CD8-positive, alpha-beta memory T cell (primary cell): ENCODE results near the gene NSG1. TPM values are rescaled to one million over a fixed set of nuclear protein-coding genes. Genes with fewer than 3 reads are reported as not detected.
A peak's percentile ranks its signal among the peaks of the same experiment; 100 is the strongest.

Experiments
- CTCF ChIA-PET: fragments of 350-600 bp; sonication (Branson Sonifier 250); formaldehyde crosslinking; loops from one replicate; lab custom pipeline; 2021; ENCODE audit warnings: antibody characterized with exemption; lab: Charles Lee
- POLR2A ChIA-PET: fragments of 350-600 bp; sonication (Branson Sonifier 250); formaldehyde crosslinking; loops from one replicate; lab custom pipeline; 2021; ENCODE audit warnings: antibody characterized with exemption; lab: Charles Lee
- DNase-seq, 5 donors: peaks; one replicate each; pipeline versions ENCODE4 v3.0.0 to v3.0.0-alpha.2; 2020 to 2022; ENCODE audit warnings: mixed read lengths in 1 of 5
- H3K27ac ChIP-seq: one replicate; pipeline ENCODE4 v1.7.0; 2013; ENCODE audit warnings: low read depth, mild to moderate bottlenecking, low read length, moderate library complexity
- H3K27me3 ChIP-seq: 2 replicates; pipeline ENCODE4 v1.7.0; 2013; ENCODE audit warnings: low read length, mild to moderate bottlenecking; ENCODE audit not compliant: insufficient read depth, poor library complexity, severe bottlenecking
- H3K36me3 ChIP-seq: 2 replicates; pipeline ENCODE4 v1.7.0; 2013; ENCODE audit warnings: mild to moderate bottlenecking, low read length, moderate library complexity; ENCODE audit not compliant: insufficient read depth
- H3K4me1 ChIP-seq: 2 replicates; pipeline ENCODE4 v1.7.0; 2013; ENCODE audit warnings: mild to moderate bottlenecking, low read length, moderate library complexity; ENCODE audit not compliant: insufficient read depth
- H3K4me3 ChIP-seq: 2 replicates; pipeline ENCODE4 v1.7.0; 2013; ENCODE audit warnings: mild to moderate bottlenecking, low read length
- H3K9me3 ChIP-seq: 2 replicates; pipeline ENCODE4 v1.7.0; 2013; ENCODE audit warnings: mild to moderate bottlenecking, low read length
- H3K27ac Mint-ChIP-seq, 8 donors: one replicate each; pipeline ENCODE4 v1.8.0; 2020 to 2021; ENCODE audit warnings: mixed read lengths in 8 of 8, mild to moderate bottlenecking in 6 of 8, inconsistent platforms in 3 of 8, moderate library complexity in 3 of 8
- H3K27me3 Mint-ChIP-seq, 2 donors: one replicate each; pipeline ENCODE4 v1.8.0; 2020 to 2021; ENCODE audit warnings: mixed read lengths in 2 of 2, mild to moderate bottlenecking in 1 of 2, moderate library complexity in 1 of 2
- H3K36me3 Mint-ChIP-seq, 3 donors: one replicate each; pipeline ENCODE4 v1.8.0; 2020 to 2021; ENCODE audit warnings: mixed read lengths in 3 of 3, inconsistent platforms in 1 of 3, mild to moderate bottlenecking in 1 of 3
- H3K4me1 Mint-ChIP-seq, 3 donors: one replicate each; pipeline ENCODE4 v1.8.0; 2020 to 2021; ENCODE audit warnings: mixed read lengths in 3 of 3, inconsistent platforms in 1 of 3, mild to moderate bottlenecking in 1 of 3
- H3K4me3 Mint-ChIP-seq, 7 donors: one replicate each; pipeline ENCODE4 v1.8.0; 2020 to 2021; ENCODE audit warnings: mixed read lengths in 7 of 7, mild to moderate bottlenecking in 6 of 7, moderate library complexity in 4 of 7, inconsistent platforms in 2 of 7
- H3K9me3 Mint-ChIP-seq, 5 donors: one replicate each; pipeline ENCODE4 v1.8.0; 2020 to 2022; ENCODE audit warnings: mixed read lengths in 5 of 5, mild to moderate bottlenecking in 3 of 5, moderate library complexity in 2 of 5, inconsistent platforms in 1 of 5
- polyA plus RNA-seq: library from polyadenylated mRNA; unstranded; fragments of 300-500 nt; fragmentation: Illumina TruSeq; gene quantifications from one replicate; pipeline ENCODE4 v1.2.3, GENCODE V29; 2021
- total RNA-seq, 2 experiments: library from RNA; stranded (reverse); gene quantifications; one replicate each; pipeline ENCODE4 v1.2.3, GENCODE V29; 2021

The NSG1 gene
- total and polyA plus RNA-seq, 3 experiments from 2014 or later, result 15.1 to 49.8 (median 16.3) TPM

DNA sequence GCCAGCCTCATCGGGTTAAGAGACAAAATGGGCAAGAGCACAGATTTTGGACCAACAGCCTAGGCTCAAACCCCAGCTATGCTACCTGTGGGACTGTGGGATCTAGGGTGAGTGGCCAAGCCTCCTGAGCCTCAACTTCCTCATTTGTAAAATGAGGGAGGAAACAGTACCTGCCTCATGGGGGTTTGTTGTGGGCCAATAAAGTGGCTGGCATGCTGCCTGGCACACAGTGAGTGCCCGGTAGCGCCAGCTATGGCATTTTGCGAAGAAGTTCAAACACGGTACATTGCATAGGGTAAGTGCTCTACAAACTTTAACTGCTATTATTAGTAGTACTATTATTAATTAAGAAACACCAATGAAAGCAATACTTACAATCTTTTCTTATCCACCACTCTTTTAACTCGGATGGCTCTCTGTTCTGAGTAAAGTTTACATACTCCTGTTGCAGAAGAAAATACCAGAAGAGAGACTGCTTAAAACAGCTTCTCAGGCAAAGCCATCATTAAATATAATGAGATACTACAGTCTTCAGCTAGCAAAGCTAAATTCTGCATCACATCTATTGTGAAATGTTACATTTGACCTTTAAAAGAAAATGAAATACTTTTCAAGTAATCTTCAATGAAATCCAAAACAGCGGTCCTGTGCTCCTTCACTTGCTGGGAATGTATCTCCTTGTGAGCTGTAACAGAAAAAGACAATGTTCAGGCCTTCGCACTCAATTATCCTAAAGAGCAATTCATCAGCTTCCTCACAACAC lies 70.1 kb downstream of the NSG1 start:
- H3K36me3 ChIP-seq, result peaks cover 15% of the 10 kb centered on the region
- Mint-ChIP-seq H3K4me3 (no peak overlapping the region), H3K27ac (peak overlapping the region in 2 of 8 donors; percentile 32 to 55), H3K36me3 (peaks cover 8 to 76% (median 15%) of the 10 kb centered on the region in 3 donors), H3K27me3 (no peaks in the 10 kb centered on the region), H3K4me1 (peaks cover 20 to 27% (median 20%) of the 10 kb centered on the region in 3 donors), H3K9me3 (no peaks in the 10 kb centered on the region)
- ChIA-PET CTCF (no interaction called here), POLR2A (no interaction called here)
- no peak overlapping the region for H3K4me3 ChIP-seq
- H3K9me3 ChIP-seq, result no peaks in the 10 kb centered on the region
- no peak overlapping the region for H3K27ac ChIP-seq
- DNase-seq, result no peak
- peaks cover 6% of the 10 kb centered on the region for H3K4me1 ChIP-seq
- H3K27me3 ChIP-seq, result no peaks in the 10 kb centered on the region

DNA sequence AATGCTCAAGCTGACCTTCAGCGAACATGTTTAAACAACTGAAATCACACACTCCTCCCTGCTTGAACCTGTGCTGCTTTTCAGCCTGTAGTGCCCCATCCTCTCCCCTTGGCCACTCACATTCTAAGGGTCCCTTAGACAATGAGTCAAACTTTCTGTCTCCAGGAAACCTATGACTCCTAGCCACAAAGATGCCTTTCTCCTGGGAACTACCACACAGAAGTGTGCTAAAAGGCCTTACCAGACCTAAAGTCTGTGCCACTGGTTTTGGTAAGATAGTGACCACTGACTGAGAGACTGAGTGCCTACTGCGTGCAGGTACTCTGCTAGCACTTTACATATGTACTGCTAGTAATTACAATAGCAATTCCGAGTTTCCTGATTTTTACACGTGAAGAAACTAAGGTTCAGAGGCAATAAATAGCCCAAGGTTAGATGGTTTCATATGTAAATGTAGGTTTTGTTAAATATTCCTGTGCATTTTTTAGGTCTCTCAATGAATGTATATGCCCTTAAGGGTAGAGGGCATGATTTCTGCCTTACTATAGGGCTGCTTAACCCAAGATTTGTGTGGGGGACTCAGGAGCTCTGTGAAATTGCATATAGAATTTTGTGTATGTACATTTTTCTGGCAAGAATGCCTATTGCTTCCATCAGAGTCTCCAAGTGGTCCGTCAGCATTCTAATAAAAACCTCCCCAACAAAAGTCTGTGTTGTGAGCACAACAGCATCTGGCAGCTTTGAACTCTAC lies 71.1 kb downstream of the NSG1 start:
- peaks cover 30 to 37% (median 30%) of the 10 kb centered on the region in 3 donors for H3K4me1 Mint-ChIP-seq

DNA sequence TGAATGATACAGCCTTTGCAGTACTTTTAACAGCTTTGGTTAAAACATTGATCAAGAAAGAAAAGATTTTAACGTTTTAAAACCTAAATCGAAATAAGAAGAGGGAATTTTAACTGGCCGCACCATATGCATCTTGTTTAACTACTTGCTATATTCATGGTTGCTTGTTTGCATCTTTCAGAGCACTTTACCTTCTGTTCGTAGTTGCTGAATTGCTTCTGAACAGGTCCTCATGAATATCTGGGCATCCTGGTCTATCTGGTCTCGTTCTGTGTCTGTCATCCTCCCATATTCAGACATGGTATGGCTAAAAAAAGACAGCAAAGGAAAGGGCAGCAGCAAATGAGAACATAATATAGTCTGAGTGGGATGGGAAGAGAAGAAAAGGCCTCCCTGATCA lies 72.3 kb downstream of the NSG1 start:
- no peaks in the 10 kb centered on the region for H3K27me3 ChIP-seq
- peak overlapping the region in 6 of 8 donors; percentile 2 to 88 (median 43) for H3K27ac Mint-ChIP-seq
- POLR2A ChIA-PET, result no interaction called here
- no peak overlapping the region for H3K4me3 ChIP-seq
- H3K4me1 ChIP-seq, result peaks cover 16% of the 10 kb centered on the region
- H3K27ac ChIP-seq, result no peak overlapping the region
- CTCF ChIA-PET, result no interaction called here
- peaks cover 0 to 57% (median 7%) of the 10 kb centered on the region in 3 donors for H3K36me3 Mint-ChIP-seq
- H3K36me3 ChIP-seq, result peaks cover 15% of the 10 kb centered on the region
- no peaks in the 10 kb centered on the region for H3K27me3 Mint-ChIP-seq
- H3K4me3 Mint-ChIP-seq, result no peak overlapping the region
- H3K4me1 Mint-ChIP-seq, result peaks cover 38 to 45% (median 39%) of the 10 kb centered on the region in 3 donors
- H3K9me3 ChIP-seq, result no peaks in the 10 kb centered on the region
- H3K9me3 Mint-ChIP-seq, result no peaks in the 10 kb centered on the region
- DNase-seq, result no peak

More for the DNA sequence above, 71.1 kb downstream of the NSG1 start:
- Histone ChIP-seq H3K4me1 (peaks cover 16% of the 10 kb centered on the region), H3K4me3 (no peak overlapping the region), H3K27me3 (no peaks in the 10 kb centered on the region), H3K27ac (no peak overlapping the region), H3K9me3 (no peaks in the 10 kb centered on the region), H3K36me3 (peaks cover 15% of the 10 kb centered on the region)
- Mint-ChIP-seq H3K27me3 (no peaks in the 10 kb centered on the region), H3K4me3 (peak overlapping the region in 1 of 7 donors; percentile 15), H3K27ac (peak overlapping the region in 2 of 8 donors; percentile 55 to 80), H3K36me3 (peaks cover 3 to 68% (median 13%) of the 10 kb centered on the region in 3 donors), H3K9me3 (no peaks in the 10 kb centered on the region)
- CTCF ChIA-PET, result no interaction called here
- POLR2A ChIA-PET, result no interaction called here
- DNase-seq, result no peak

DNA sequence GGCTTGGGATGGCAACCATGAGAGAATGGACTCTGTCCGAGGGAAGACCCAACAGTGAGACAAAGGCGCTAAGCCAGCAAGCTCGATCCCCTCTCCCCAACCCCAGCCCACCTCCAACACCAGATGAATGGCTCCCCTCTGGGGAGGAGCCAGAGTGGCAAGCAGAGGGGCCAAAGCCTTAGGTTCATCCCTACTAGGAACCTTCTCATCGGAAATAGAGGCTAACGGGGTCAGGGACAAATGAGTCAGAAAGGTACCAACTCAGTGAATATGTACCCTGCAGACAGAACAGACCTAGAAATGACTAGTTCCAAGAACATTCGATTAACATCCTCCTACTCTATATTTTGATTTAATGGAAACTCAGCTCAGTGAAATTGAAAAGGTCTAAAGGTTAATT lies 73.9 kb downstream of the NSG1 start:
- ChIA-PET CTCF (no interaction called here), POLR2A (no interaction called here)
- Mint-ChIP-seq H3K4me1 (peaks cover 50 to 60% (median 52%) of the 10 kb centered on the region in 3 donors), H3K27me3 (no peaks in the 10 kb centered on the region), H3K4me3 (peak overlapping the region in 1 of 7 donors; percentile 23), H3K36me3 (peaks cover 10 to 58% (median 18%) of the 10 kb centered on the region in 3 donors), H3K9me3 (peaks cover 0 to 6% (median 0%) of the 10 kb centered on the region in 5 donors), H3K27ac (peak overlapping the region; percentile 70 to 99 (median 86))
- Histone ChIP-seq H3K4me3 (no peak overlapping the region), H3K4me1 (peaks cover 16% of the 10 kb centered on the region), H3K27ac (no peak overlapping the region), H3K36me3 (peaks cover 17% of the 10 kb centered on the region), H3K27me3 (no peaks in the 10 kb centered on the region), H3K9me3 (no peaks in the 10 kb centered on the region)
- DNase-seq, result no peak

DNA sequence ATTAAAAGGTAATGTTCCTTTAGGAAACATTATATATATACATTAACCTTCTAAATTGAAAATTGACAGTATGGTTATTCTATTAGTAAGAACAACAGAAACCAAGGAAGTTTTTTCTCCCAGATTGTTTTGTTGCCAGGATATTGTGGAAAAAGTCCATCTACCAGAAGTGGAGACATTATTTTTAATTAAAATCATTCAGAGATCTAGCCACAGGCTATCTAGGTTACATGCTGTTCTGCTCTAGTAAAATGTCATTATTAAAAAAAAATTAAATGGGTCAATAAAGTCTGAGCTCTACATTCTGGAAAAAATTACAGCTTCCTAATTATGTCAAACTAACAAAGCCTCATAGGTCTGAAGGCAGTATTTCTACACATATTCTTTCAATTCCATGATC lies 74.3 kb downstream of the NSG1 start:
- peak overlapping the region; percentile 85 to 99 (median 92) for H3K27ac Mint-ChIP-seq
- H3K4me3 Mint-ChIP-seq, result peak overlapping the region in 6 of 7 donors; percentile 49 to 83 (median 76)

DNA sequence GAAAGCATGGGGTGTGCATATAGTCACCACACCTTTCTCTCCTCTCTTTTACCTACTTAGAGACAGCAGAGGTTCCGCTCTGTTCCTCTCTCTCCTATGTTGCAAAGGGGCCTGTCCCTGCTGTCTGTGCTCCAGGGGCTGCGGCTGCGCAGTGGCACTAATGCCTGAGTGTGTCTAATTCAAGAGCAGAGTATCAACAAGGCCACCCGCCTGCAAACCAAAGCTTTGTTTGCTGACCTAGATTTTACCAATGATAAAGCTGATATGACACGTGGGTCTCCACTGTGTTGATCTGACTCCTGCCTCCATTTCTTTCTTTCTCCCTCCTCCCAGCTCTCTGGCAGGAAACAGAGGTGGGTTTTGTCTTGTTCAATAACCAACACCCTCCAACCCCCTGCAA lies 74.9 kb downstream of the NSG1 start:
- Mint-ChIP-seq H3K36me3 (peaks cover 18 to 58% (median 24%) of the 10 kb centered on the region in 3 donors), H3K4me1 (peaks cover 52 to 60% (median 60%) of the 10 kb centered on the region in 3 donors), H3K9me3 (peaks cover 0 to 8% (median 0%) of the 10 kb centered on the region in 5 donors), H3K27ac (peak overlapping the region; percentile 85 to 99 (median 92)), H3K4me3 (peak overlapping the region; percentile 49 to 90 (median 80)), H3K27me3 (no peaks in the 10 kb centered on the region)
- peak in 4 of 5 donors; percentile 42 to 83 (median 70) for DNase-seq
- Histone ChIP-seq H3K36me3 (peaks cover 17% of the 10 kb centered on the region), H3K9me3 (no peaks in the 10 kb centered on the region), H3K27me3 (no peaks in the 10 kb centered on the region), H3K27ac (no peak overlapping the region), H3K4me3 (no peak overlapping the region), H3K4me1 (peaks cover 16% of the 10 kb centered on the region)
- POLR2A ChIA-PET, result interaction anchor here (0.9 kb wide), 1 partner anchor 75 kb away, joined by 3 read pairs; the partner anchor contains the start of gene NSG1
- CTCF ChIA-PET, result interaction anchor here (1.1 to 1.6 kb wide), 3 partner anchors 30 to 75 kb away, joined by 3 read pairs; partner anchors contain the start of gene NSG1

More for the DNA sequence above, 74.3 kb downstream of the NSG1 start:
- ChIA-PET CTCF (no interaction called here), POLR2A (no interaction called here)
- no peak for DNase-seq
- Histone ChIP-seq H3K27me3 (no peaks in the 10 kb centered on the region), H3K4me3 (no peak overlapping the region), H3K36me3 (peaks cover 19% of the 10 kb centered on the region), H3K4me1 (peaks cover 16% of the 10 kb centered on the region), H3K27ac (no peak overlapping the region), H3K9me3 (no peaks in the 10 kb centered on the region)
- Mint-ChIP-seq H3K4me1 (peaks cover 50 to 60% (median 56%) of the 10 kb centered on the region in 3 donors), H3K36me3 (peaks cover 14 to 58% (median 22%) of the 10 kb centered on the region in 3 donors), H3K9me3 (peaks cover 0 to 8% (median 0%) of the 10 kb centered on the region in 5 donors), H3K27me3 (no peaks in the 10 kb centered on the region)

DNA sequence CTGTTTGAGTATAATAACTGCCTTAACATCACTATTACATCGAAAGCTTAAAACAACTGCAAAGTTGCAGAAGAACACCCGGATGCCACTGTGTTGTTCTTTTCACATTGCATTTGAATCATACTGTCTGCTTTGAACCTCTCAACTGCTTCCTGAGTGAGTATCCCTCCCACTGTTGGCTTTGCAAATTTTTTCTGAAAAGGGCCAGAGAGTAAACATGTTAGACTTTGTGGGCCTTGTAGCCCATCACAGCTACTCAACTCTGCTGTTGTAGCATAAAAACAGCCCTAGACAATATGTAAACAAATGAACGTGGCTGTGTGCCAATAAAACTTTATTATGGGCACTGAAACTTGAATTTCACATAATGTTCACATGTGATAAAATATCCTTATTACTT lies 76.1 kb downstream of the NSG1 start:
- Histone ChIP-seq H3K4me1 (peaks cover 16% of the 10 kb centered on the region), H3K9me3 (no peaks in the 10 kb centered on the region), H3K27ac (no peak overlapping the region), H3K36me3 (peaks cover 16% of the 10 kb centered on the region), H3K4me3 (no peak overlapping the region), H3K27me3 (no peaks in the 10 kb centered on the region)
- H3K9me3 Mint-ChIP-seq, result peaks cover 0 to 8% (median 0%) of the 10 kb centered on the region in 5 donors
- H3K4me3 Mint-ChIP-seq, result peak overlapping the region in 5 of 7 donors; percentile 7 to 83 (median 71)
- DNase-seq, result no peak
- peak overlapping the region; percentile 39 to 99 (median 90) for H3K27ac Mint-ChIP-seq
- peaks cover 59 to 68% (median 60%) of the 10 kb centered on the region in 3 donors for H3K4me1 Mint-ChIP-seq
- ChIA-PET CTCF (interaction anchor here (1.1 to 1.6 kb wide), 3 partner anchors 31 to 76 kb away, joined by 3 read pairs; partner anchors contain the start of gene NSG1), POLR2A (no interaction called here)
- H3K27me3 Mint-ChIP-seq, result no peaks in the 10 kb centered on the region
- peaks cover 23 to 57% (median 32%) of the 10 kb centered on the region in 3 donors for H3K36me3 Mint-ChIP-seq
